CD4-positive, alpha-beta T cell treated with Interleukin-15 for 4 hours (primary cell): ENCODE measurements around the gene PKNOX2.

ENCODE experiments used
- DNase-seq: peaks from one replicate; pipeline ENCODE4 v3.0.0-alpha.2; 2020; ENCODE audit warnings: low spot score

PKNOX2 gene

GRCh38 chr11:125263268-125263790 lies 98.8 kb downstream of the PKNOX2 start:
- DNase-seq: no peak

DNA sequence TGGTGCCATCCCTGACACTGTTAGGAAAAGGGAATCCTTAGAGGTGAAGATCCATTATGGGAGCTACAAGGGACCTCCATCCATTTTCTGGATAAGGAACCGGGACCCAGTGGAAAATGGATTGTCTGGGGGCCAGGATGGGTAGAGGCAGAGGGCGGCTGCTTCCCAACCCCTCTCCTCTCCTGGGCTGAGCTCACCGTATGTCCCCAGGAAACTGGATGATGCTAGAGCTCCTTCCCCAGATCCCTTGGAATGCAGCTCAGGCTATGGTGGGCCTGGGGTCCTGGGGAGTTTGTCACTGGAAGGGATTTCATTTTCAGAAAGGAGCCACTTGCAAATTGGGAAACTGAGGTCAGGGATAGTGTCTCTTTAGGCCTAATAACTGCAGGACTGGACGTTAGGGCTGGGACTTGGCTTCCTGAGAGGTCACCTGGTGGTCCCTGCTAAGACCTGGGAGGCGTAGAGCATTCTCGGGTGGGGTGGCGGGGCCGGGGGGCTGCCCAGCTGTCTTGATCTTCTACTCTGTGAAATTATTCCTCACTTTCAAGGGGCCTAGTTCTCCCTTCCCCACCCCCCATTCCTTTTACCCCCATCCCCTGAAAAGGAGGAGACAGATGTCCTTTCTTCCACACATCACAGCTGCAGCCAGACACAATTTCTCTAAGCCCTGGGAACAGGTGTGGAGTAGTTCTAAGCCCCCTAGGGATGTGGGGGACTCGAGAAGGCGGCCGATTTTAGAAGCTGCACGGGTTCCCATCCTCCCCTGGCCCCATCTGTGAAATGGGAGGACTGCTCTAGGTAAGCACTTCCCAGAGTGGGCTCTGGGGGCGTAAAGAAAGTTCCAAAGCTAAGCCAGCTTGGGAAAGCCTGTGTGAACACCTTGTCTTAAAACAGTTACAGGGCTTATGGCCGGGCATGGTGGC lies 99.8 kb downstream of the PKNOX2 start:
- DNase-seq: no peak

GRCh38 chr11:125267548-125267947 lies 103.0 kb downstream of the PKNOX2 start:
- no peak for DNase-seq

GRCh38 chr11:125268611-125269010 lies 104.1 kb downstream of the PKNOX2 start:
- no peak for DNase-seq

DNA sequence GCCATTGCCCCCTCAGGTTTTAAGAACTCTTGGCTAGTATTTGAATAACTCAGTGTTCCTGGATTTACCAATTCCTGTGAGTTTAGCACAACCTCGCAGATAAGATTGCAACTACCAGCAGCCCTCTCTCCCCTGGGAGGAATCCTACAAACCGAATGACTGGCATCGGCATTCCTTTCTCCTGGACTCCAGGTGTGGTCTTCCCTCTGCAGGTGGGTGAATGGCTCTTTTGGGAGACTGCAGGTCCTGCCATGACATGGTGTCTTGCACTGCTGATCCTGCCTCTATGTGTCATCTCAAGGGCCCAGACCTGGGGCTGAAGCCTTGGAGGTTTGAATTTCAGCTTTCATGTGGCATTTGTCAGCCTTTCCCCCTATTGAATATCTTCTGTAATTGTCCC lies 105.6 kb downstream of the PKNOX2 start:
- DNase-seq: no peak

GRCh38 chr11:125270711-125271110 lies 106.2 kb downstream of the PKNOX2 start:
- DNase-seq: no peak

DNA sequence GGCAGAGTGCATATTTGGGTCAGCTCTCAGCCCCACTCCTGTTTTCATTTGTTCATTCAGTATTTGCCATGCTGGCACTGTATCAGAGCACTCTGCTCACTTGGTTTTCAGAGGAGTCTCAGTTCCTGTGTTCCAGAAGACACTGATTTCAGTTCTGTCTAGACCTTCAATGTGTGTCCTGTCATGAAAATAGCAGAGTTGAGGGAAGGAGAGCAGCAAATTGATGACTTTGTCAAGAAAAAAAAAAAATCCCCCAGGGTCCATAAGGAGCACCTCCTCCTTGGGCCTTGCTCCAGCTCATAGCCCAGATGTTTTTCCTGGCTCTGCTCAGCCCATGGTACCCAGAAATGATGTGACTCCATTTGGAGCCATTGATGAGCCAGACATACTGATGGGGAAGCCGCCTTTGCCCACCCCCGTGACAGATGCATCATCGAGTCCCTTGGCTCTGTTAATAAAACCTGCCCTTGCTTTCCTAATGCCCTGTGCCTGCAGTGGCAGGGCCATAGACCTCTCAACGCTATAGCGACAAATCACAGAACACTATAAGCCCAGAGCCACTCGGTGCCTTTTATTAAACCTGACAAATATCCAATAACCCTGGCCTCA lies 107.0 kb downstream of the PKNOX2 start:
- no peak for DNase-seq

DNA sequence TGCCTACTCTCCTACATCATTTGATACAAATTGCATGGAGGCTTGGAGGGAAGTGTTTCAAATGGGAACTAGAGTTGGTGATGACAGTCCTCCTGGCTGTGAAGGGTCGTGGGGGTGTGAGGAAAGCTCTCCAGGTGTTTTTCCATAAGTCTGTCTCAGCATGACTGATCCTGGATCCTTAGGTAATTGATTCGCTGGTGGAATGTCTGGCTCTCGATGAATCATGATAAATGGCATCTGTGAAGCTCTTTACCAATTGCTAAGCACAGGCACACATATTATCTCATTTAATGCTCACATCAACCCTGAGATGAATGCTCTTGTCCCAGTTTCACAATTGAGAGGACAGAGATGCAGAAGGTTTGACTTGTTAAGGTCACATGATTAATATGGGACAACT lies 107.5 kb downstream of the PKNOX2 start:
- DNase-seq: no peak

DNA sequence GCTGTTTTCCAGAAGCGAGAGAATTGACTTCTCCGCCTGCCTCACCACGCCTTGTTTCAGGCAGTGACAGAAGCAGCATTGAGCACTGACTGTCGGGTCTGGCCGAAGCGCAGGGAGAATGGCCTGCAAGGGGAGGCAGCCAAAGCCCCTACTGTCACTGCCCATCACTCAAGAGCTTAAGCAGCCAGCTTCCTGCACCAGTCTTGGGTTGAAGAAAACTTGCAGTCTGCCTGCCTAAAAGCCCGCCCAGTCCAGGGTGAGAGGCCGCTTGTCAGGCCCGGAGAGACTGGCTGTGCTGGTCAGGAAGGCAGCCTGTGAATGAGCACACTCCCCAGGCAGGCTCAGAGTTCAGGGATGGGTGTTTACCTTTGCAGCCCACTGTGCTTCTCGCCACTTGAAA lies 108.3 kb downstream of the PKNOX2 start:
- no peak for DNase-seq

DNA sequence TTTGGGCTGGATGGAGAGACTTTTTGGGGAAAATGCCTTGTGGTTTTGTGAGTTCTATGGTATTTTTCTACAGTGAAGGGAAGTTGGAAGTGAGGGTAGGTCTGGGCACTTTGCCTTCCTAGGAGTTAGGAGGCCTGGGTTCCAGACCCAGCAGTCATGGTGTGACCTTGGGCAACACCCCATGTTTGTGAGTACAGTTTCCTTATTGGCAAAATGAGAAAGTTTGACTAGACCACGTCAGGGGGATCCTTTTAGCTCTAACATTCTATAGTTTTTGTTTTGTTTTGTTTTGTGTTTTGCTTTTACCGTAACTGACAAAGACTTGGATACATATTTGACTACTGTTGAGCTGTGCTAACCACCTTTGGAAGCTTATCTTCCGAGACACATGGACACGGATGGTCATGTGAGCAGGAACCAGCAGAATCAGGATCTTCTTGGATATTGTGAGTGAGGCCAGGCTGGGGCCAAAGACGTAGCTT lies 109.0 kb downstream of the PKNOX2 start:
- no peak for DNase-seq

DNA sequence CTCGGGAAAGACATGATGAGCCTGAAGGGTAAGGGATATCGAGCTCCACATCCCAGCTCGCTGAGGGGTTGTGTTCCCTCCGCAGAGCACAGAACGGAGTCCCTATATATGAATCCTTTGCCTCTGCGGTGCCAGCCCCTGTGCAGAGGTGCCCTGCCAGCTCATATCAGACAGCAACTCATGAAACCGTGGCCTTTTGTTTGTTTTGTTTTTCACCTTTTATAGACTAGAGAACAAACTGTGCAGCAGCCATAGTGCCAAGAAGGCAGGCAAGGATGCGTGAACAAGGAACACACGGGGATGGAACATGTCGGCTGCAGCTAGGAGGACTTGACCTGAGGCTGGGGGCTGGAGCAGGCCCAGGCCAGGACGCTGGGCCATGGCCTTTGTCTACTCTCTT lies 109.8 kb downstream of the PKNOX2 start:
- no peak for DNase-seq

- no peak for DNase-seq
Measured at GRCh38 chr11:125274774-125275173, 110.2 kb downstream of the PKNOX2 start.

- DNase-seq: no peak
Measured at GRCh38 chr11:125275905-125276618, 111.5 kb downstream of the PKNOX2 start.

DNA sequence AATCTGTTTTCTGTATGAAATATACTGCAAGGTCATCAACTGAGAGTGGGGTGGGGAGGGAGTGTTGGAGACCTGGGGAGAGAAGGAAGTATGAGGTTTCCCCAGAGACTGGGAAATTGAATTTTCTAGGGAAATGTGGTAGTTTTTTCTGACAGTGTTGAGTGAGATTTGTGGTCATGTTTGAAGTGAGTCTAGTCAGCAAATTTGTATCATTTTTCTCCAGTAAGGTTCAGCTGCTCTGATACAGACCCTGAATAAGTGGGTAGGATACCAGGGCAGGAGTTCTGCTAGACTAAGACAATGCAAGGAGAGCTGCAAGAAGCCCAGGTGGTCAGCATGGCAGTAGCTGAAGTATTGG lies 112.0 kb downstream of the PKNOX2 start:
- DNase-seq: no peak

DNA sequence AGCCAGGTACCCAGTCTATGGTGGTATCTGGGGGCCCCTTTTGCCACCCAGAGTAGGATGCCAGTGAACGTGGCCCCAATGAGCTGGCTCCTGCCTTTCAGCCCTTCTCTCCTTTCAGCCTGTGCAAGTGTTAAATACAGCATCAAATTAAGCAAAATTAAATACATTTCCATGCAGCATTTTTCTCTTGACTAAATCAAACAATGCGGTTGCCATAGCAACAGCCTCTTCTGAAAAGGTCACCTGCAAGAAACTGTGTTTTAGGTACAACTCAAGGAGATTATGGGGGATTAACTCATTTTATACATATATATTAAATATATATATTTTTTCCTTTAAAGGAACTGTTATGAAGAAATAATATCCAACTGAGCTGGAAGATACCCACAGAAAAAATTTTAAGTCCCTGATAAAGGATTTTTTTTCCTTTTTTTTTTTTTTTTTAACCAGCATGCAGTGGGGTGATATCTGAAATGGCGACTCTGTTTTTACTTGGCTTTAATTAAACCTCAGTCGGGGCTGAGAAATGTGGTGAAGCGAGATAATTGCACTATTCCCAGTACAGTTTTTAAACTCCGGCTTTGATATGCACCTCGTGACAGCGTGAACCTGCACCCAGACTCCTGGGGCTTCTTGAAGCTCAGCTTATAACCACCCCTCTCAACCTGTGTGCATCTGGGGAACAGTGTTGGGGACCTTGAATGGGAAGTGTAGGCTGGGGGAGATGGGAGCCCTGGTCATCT lies 115.3 kb downstream of the PKNOX2 start:
- no peak for DNase-seq

DNA sequence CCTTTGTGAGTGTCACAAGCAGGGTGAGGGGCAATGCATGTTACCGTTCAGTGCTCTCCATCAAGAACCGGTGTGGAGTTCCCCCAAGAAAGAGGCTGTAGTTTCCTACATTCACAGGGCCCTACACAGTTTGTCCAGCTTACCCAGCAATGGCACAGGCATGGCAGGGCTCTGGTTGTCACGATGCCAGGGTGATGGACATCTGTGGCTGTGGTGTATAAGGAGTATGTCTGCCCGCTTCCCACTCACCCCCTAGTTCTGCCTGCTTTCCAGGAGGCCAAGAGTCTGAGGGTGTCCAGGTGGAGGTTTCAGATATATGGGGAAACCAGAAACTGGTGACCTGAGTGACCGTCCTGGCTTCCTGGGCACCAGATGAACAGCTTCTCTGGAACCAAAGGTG lies 116.1 kb downstream of the PKNOX2 start:
- no peak for DNase-seq

- DNase-seq: no peak
Measured at GRCh38 chr11:125281831-125282595, 117.5 kb downstream of the PKNOX2 start.

- DNase-seq: no peak
Measured at GRCh38 chr11:125282596-125282914, 118.0 kb downstream of the PKNOX2 start.

DNA sequence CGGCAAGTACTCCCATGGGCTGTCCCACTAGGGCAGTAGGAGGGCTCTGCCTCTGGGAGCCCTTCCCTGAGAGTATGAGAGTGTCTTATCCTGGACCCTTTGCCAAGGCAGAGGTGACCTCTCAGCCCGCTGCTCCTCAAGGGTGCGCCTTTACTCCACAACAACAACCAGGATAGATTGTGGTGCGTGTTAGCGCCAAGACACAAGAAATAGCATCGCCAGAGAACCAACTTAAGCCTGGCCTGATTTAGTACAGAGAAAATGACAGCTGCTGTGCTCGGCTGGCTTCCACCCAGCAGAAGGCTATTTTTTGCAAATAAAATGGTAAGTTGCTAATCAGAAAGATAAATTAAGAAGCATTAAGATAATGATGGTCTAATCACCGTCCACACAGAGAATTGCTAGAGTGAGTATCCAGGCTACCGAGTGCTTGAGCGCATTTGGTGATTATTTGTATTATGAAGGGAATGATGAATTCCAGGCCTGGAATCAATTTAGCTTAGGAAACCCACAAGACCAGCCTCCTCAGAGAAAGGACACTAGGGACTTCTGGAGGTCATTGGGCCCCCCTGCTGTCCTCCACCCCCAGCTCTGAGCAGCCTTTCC lies 119.8 kb downstream of the PKNOX2 start:
- no peak for DNase-seq

DNA sequence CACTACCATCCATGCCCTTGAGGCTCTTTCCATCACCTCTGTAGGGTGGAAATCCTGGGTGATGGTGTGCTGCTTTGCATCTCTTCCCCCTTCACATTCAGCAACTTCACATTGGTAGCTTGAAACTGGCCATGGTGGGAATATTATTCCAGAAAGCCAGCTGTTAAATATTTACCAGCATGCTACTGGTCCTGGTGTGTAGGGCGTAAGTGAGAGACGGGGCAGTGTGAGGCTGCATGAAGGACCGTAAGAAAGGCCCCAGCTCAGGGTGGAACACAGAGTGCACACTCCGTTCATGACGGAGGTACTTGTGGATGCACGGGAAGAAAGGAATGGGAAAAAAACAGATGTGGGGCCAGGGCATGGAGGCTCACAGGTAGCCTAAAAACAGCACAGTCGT lies 121.3 kb downstream of the PKNOX2 start:
- no peak for DNase-seq

DNA sequence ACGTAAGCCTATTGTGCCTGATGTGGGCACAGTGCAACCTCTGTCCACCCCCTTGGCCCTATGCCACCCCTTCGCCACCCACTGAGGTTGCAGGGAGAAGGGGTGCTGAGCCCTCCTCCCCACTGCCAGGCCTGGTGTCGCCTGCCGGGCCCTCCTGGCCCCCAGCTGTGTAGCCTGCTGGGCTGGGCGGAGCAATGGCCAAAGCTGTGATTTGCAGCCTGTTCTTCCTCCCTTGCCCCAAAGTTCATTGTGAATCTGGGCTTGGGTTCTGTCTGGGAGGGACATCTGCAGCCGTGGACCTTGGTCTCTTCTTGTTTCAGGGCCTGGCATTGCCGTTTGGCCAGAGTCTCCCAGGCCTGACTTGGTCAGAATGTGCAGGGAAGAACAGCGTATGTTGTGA lies 121.9 kb downstream of the PKNOX2 start:
- no peak for DNase-seq
